Fibroblast of skin of right quadriceps (primary cell): ENCODE results near the gene NPPC.
"Not testable (repeated sequence)": the region's sequence is repeated elsewhere in the genome, so short reads cannot be mapped to it uniquely, and the experiment has no call there.

ENCODE experiments used
- DNase-seq: peaks from one replicate; pipeline ENCODE4 v3.0.0-alpha.2; 2013

The NPPC gene

GRCh38 chr2:231926180-231926741, at the start of gene NPPC:
TSS of gene NPPC (minus strand) at chr2:231926396. CDS start at chr2:231926249, 147 bp downstream.
- DNase-seq: peak; percentile 47

GRCh38 chr2:231975001-231975400, 48.8 kb upstream of the NPPC start:
- DNase-seq: no peak

GRCh38 chr2:231970461-231970860, 44.3 kb upstream of the NPPC start:
- DNase-seq: no peak

- no peak for DNase-seq
Observed at GRCh38 chr2:231968820-231969219, 42.6 kb upstream of the NPPC start.

- no peak for DNase-seq
Observed at GRCh38 chr2:231966886-231967285, 40.7 kb upstream of the NPPC start.

GRCh38 chr2:231965102-231965501, 38.9 kb upstream of the NPPC start:
- no peak for DNase-seq

- DNase-seq: peak; percentile 81
Observed at GRCh38 chr2:231961349-231962166, 35.4 kb upstream of the NPPC start, which contains the start of gene DIS3L2. TSS of gene DIS3L2 (plus strand) at chr2:231961713. CDS start at chr2:232014928, 53,215 bp downstream.

- DNase-seq: no peak
Observed at GRCh38 chr2:231960810-231961348, 34.7 kb upstream of the NPPC start.

GRCh38 chr2:231957913-231958763, 31.9 kb upstream of the NPPC start:
- no peak for DNase-seq

GRCh38 chr2:231955758-231956472, 29.7 kb upstream of the NPPC start:
- DNase-seq: no peak

- no peak for DNase-seq
Observed at GRCh38 chr2:231951452-231952035, 25.3 kb upstream of the NPPC start.

GRCh38 chr2:231947694-231948093, 21.5 kb upstream of the NPPC start:
- DNase-seq: no peak

- not testable (repeated sequence) for DNase-seq
Observed at GRCh38 chr2:231947112-231947511, 20.9 kb upstream of the NPPC start.

GRCh38 chr2:231946241-231946814, 20.1 kb upstream of the NPPC start:
- DNase-seq: no peak

- no peak for DNase-seq
Observed at GRCh38 chr2:231942180-231942579, 16.0 kb upstream of the NPPC start.

- no peak for DNase-seq
Observed at GRCh38 chr2:231941673-231942072, 15.5 kb upstream of the NPPC start.

GRCh38 chr2:231940795-231941194, 14.6 kb upstream of the NPPC start:
- DNase-seq: no peak

GRCh38 chr2:231939022-231939421, 12.8 kb upstream of the NPPC start:
- DNase-seq: no peak

GRCh38 chr2:231937057-231937456, 10.9 kb upstream of the NPPC start:
- DNase-seq: no peak

- DNase-seq: no peak
Observed at GRCh38 chr2:231936491-231936890, 10.3 kb upstream of the NPPC start.

- DNase-seq: no peak
Observed at GRCh38 chr2:231935815-231936214, 9.6 kb upstream of the NPPC start.

GRCh38 chr2:231935207-231935524, 9.0 kb upstream of the NPPC start:
- DNase-seq: no peak
